Activated CD4-positive, alpha-beta memory T cell treated with anti-CD3 and anti-CD28 coated beads, Interleukin-2, amount 10 ng/mL, durations not matched to agents 7 days and 5 days (primary cell): Measurements from ENCODE around the gene GZMM. TPM values are rescaled to one million over a fixed set of nuclear protein-coding genes. Genes with fewer than 3 reads are reported as not detected.

Experiments used
- CTCF ChIA-PET: fragments of 350-600 bp; sonication (Branson Sonifier 250); formaldehyde crosslinking; loops from one replicate; lab custom pipeline; 2021; ENCODE audit warnings: antibody characterized with exemption, inconsistent platforms; lab: Charles Lee
- POLR2A ChIA-PET: fragments of 350-600 bp; sonication (Branson Sonifier 250); formaldehyde crosslinking; loops from one replicate; lab custom pipeline; 2021; ENCODE audit warnings: antibody characterized with exemption; lab: Charles Lee
- DNase-seq: peaks from one replicate; pipeline ENCODE4 v3.0.0-alpha.2; 2020
- H3K27ac Mint-ChIP-seq: one replicate; pipeline ENCODE4 v1.8.0; 2021; ENCODE audit warnings: mild to moderate bottlenecking, mixed read lengths
- H3K27me3 Mint-ChIP-seq: one replicate; pipeline ENCODE4 v1.8.0; 2021; ENCODE audit warnings: mixed read lengths
- H3K36me3 Mint-ChIP-seq: one replicate; pipeline ENCODE4 v1.8.0; 2021; ENCODE audit warnings: low read depth, mixed read lengths
- H3K4me1 Mint-ChIP-seq: one replicate; pipeline ENCODE4 v1.8.0; 2021; ENCODE audit warnings: mixed read lengths
- H3K4me3 Mint-ChIP-seq: one replicate; pipeline ENCODE4 v1.8.0; 2021; ENCODE audit warnings: mild to moderate bottlenecking, mixed read lengths
- H3K9me3 Mint-ChIP-seq: one replicate; pipeline ENCODE4 v1.8.0; 2021; ENCODE audit warnings: mixed read lengths
- total RNA-seq, 2 experiments: library from RNA; stranded (reverse); gene quantifications; one replicate each; pipeline ENCODE4 v1.2.3, GENCODE V29; 2021

GZMM gene
- total RNA-seq, 2 experiments from 2014 or later = 45.1 to 45.2 TPM

DNA sequence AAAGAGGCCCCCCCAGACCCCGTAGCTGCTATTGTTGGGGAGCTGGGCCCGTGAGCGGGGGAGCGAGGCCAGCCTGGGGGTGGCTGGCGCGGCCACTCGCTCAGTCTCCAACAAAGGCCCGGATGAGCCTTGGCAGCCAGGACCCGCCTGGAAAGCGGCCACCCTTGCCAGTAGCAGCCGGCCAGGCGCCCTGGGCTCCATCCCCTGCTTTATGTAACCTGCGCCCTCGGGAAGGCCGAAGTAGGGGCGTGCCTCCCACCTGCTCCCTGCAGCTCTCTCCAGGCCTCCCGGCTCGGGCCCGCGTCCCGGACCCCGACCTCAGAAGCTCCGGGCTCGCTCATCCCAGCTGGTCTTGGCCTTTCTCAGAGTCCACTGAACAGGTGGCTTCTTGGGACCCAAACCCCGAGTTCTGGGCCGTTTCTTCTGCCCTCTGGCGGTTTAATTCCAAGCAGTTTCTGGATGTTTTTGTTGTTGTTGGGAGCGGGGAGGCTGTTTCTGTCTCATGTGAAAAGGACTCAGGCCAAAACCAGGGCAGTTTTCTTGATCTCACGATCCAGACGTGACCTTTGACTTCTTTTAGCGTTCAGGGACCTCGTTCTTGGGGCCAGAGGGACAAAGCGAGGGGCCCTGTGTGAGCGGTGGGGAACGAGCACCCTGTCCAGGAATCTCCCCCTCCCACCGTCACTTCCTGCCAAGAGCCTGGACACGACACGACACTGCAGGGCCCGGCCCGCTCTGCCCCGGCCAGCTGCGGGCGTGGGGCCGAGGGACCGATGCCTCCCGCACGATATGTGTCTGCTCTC is 11.1 kb upstream of the GZMM start:
- peaks cover 6% of the 10 kb centered on the region for H3K36me3 Mint-ChIP-seq
- H3K4me1 Mint-ChIP-seq = peaks cover 21% of the 10 kb centered on the region
- ChIA-PET CTCF (interaction anchor here (0.7 to 6.6 kb wide), 7 partner anchors 10 to 37 kb away, joined by 3 to 59 read pairs (median 3); partner anchors contain the start of gene TPGS1), POLR2A (interaction anchor here (0.8 to 4.7 kb wide), 13 partner anchors 11 to 79 kb away, joined by 3 to 46 read pairs (median 3); partner anchors contain the start of gene GZMM)
- DNase-seq = peak; percentile 56
- no peaks in the 10 kb centered on the region for H3K27me3 Mint-ChIP-seq
- no peaks in the 10 kb centered on the region for H3K9me3 Mint-ChIP-seq
- peak overlapping the region; percentile 75 for H3K4me3 Mint-ChIP-seq
- peak overlapping the region; percentile 78 for H3K27ac Mint-ChIP-seq

DNA sequence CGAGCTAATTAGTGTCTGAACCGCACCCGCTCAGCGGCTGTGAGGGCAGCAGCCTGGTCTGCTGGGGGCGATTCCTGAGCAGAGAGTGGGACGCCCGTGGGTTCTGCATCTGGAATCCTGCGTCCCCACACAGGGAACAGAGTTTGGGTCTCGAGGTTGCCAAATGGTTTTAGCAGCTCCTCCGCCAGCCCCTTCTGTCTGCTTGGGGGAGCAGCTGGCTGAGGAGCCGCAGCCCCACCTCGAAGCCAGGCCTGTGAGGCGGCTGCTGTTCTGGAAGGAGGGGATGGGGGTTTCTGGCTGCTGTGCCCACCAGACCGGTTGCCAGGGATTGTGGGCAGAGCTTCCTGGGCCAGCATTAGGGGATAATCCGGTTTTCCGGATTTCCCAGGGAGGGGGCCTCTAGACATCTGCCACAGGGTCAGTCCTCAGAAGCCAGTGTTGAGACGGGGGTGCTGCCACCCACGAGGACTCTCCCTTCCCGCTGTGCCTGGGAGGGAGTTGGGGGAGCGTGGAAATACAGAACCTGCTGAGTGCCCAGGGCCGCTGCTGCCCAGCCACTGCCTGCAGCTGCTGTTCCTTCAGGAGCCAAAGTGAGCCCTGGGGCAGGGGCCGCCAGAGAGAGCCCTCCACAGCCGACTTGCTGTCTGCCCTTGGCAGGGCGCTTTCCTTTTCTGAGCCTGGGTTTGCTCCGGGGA is 10.3 kb upstream of the GZMM start:
- Mint-ChIP-seq H3K4me3 (peak overlapping the region; percentile 75), H3K27me3 (no peaks in the 10 kb centered on the region), H3K4me1 (peaks cover 21% of the 10 kb centered on the region), H3K27ac (no peak overlapping the region), H3K36me3 (peaks cover 12% of the 10 kb centered on the region), H3K9me3 (no peaks in the 10 kb centered on the region)
- CTCF ChIA-PET = interaction anchor here (1.1 to 6.6 kb wide), 3 partner anchors 22 to 33 kb away, joined by 3 to 59 read pairs (median 25); partner anchors contain the start of gene TPGS1
- POLR2A ChIA-PET = interaction anchor here (0.9 to 4.1 kb wide), 7 partner anchors 10 to 78 kb away, joined by 3 to 21 read pairs (median 3); partner anchors contain the start of gene GZMM
- no peak for DNase-seq

DNA sequence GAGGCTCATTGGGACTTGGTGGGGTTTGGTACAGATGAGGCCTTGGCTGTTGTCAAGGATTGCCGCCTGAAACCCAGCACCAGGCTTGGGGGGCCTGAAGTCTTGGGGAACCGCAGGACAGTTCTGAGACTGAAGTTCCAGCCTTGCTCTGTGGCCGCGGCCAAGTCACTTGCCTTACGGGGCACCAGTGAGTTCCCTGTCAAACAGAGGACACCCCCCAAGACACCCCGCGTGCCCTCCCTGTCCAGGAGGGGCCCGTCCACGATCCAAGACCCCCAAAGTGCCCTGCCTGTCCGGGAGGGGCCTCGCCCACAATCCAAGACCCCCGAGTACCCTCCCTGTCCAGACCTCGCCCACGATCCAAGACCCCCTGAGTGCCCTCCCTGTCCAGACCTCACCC is 9.8 kb upstream of the GZMM start:
- H3K27ac Mint-ChIP-seq = no peak overlapping the region
- peak overlapping the region; percentile 75 for H3K4me3 Mint-ChIP-seq
- DNase-seq = no peak
- H3K9me3 Mint-ChIP-seq = no peaks in the 10 kb centered on the region
- peaks cover 21% of the 10 kb centered on the region for H3K4me1 Mint-ChIP-seq
- CTCF ChIA-PET = interaction anchor here (3.6 kb wide), 1 partner anchor 28 kb away, joined by 25 read pairs; the partner anchor contains the start of gene TPGS1
- POLR2A ChIA-PET = interaction anchor here (0.9 to 4.1 kb wide), 4 partner anchors 9 to 42 kb away, joined by 3 to 21 read pairs (median 10); partner anchors contain the start of gene GZMM
- H3K36me3 Mint-ChIP-seq = peaks cover 12% of the 10 kb centered on the region
- H3K27me3 Mint-ChIP-seq = no peaks in the 10 kb centered on the region

DNA sequence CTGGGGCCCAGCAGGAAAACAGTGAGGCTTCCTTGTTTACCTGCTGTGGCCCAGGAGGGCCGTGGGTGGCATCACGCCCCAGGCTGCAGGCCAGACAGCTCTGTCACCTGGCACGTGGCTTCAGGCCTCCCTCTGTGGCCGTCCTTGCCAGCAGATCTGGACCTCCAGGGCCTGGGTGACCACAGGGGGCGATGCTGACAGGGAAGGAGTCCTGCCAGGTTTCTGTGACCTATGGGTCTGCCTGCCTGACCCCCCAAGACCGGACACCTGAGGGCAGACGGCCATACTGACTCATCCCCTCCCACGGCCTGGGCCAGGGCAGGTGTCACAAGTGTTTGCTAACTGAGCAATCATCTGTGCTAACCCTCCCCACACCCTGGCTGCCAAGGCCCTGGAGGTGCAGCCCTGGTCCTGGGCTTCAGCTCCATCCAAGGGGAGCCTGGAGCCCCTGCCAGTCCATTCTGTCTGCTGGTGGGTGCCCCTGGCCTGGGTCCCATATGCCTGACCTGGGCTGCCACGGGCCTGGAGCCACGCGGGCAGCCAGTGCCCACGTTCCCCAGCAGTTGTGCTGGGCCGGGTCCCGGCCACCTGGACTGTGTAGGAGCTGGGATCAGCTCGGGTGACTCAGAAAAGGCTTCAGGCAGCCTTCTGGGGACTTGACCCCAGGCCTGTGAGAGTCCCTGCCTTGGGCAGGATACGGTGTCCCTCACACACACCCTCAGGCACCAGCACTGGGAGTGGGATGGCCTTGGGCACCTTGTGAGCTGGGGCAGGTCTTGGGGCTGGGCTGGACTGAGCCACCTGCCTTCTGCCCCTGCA is 8.6 kb upstream of the GZMM start:
- ChIA-PET CTCF (no interaction called here), POLR2A (no interaction called here)
- Mint-ChIP-seq H3K4me1 (peaks cover 18% of the 10 kb centered on the region), H3K4me3 (no peak overlapping the region), H3K27ac (peak overlapping the region; percentile 35), H3K9me3 (no peaks in the 10 kb centered on the region), H3K36me3 (peaks cover 12% of the 10 kb centered on the region), H3K27me3 (no peaks in the 10 kb centered on the region)
- DNase-seq = no peak

- Mint-ChIP-seq H3K27ac (no peak overlapping the region), H3K4me1 (peaks cover 16% of the 10 kb centered on the region), H3K9me3 (no peaks in the 10 kb centered on the region), H3K4me3 (no peak overlapping the region), H3K36me3 (peaks cover 12% of the 10 kb centered on the region), H3K27me3 (no peaks in the 10 kb centered on the region)
- POLR2A ChIA-PET = no interaction called here
- no peak for DNase-seq
- CTCF ChIA-PET = no interaction called here
Measured at GRCh38 chr19:536031-536880, 7.6 kb upstream of the GZMM start.

GRCh38 chr19:536881-537404 is 6.9 kb upstream of the GZMM start:
- DNase-seq = no peak
- ChIA-PET POLR2A (no interaction called here), CTCF (interaction anchor here (0.7 kb wide), 1 partner anchor 26 kb away, joined by 3 read pairs; no protein-coding TSS in a partner anchor)
- Mint-ChIP-seq H3K27me3 (no peaks in the 10 kb centered on the region), H3K9me3 (no peaks in the 10 kb centered on the region), H3K4me1 (peaks cover 16% of the 10 kb centered on the region), H3K4me3 (no peak overlapping the region), H3K36me3 (peaks cover 12% of the 10 kb centered on the region), H3K27ac (no peak overlapping the region)

- Mint-ChIP-seq H3K9me3 (no peaks in the 10 kb centered on the region), H3K4me3 (no peak overlapping the region), H3K27me3 (no peaks in the 10 kb centered on the region), H3K4me1 (peaks cover 15% of the 10 kb centered on the region), H3K36me3 (peaks cover 12% of the 10 kb centered on the region), H3K27ac (no peak overlapping the region)
- no peak for DNase-seq
- ChIA-PET POLR2A (no interaction called here), CTCF (no interaction called here)
Measured at GRCh38 chr19:538641-539428, 5.0 kb upstream of the GZMM start.

DNA sequence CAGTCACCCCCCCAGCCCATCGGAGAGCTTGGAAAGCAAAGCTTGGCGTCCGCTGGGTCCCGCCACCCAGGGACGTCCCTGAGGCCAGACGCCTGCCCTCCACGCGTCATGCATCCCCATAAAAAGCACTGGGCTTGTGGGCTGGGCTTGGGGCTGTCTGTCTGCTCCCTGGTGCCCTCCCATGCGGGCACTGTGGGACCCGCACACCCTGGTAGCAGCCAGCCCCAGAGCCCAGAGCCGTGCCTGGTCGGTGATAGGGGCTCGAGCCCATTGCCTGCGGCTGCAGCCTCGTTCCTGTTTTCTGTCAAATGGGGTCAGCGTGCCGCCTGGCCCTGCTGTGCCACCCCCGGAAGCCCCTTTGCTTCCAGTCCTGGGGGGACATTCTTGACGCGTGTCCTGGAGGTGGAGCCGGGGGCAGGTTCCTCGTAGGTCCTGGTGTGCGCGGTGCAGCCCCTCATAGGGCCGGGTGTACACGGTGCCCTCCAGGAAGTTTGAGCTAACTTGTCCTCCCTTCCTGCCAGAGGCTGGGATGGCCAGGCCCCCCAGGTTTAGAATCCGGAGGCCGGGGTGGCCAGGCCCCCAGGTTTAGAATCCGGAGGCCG is 4.3 kb upstream of the GZMM start:
- no peak for DNase-seq
- no peaks in the 10 kb centered on the region for H3K27me3 Mint-ChIP-seq
- ChIA-PET POLR2A (no interaction called here), CTCF (no interaction called here)
- no peaks in the 10 kb centered on the region for H3K9me3 Mint-ChIP-seq
- no peak overlapping the region for H3K27ac Mint-ChIP-seq
- H3K4me1 Mint-ChIP-seq = peaks cover 17% of the 10 kb centered on the region
- H3K4me3 Mint-ChIP-seq = no peak overlapping the region
- H3K36me3 Mint-ChIP-seq = peaks cover 12% of the 10 kb centered on the region

GRCh38 chr19:540867-541637 is 2.8 kb upstream of the GZMM start:
- H3K4me3 Mint-ChIP-seq = no peak overlapping the region
- no peak overlapping the region for H3K27ac Mint-ChIP-seq
- ChIA-PET CTCF (no interaction called here), POLR2A (no interaction called here)
- H3K36me3 Mint-ChIP-seq = peaks cover 11% of the 10 kb centered on the region
- no peaks in the 10 kb centered on the region for H3K27me3 Mint-ChIP-seq
- H3K9me3 Mint-ChIP-seq = no peaks in the 10 kb centered on the region
- peaks cover 21% of the 10 kb centered on the region for H3K4me1 Mint-ChIP-seq
- no peak for DNase-seq

DNA sequence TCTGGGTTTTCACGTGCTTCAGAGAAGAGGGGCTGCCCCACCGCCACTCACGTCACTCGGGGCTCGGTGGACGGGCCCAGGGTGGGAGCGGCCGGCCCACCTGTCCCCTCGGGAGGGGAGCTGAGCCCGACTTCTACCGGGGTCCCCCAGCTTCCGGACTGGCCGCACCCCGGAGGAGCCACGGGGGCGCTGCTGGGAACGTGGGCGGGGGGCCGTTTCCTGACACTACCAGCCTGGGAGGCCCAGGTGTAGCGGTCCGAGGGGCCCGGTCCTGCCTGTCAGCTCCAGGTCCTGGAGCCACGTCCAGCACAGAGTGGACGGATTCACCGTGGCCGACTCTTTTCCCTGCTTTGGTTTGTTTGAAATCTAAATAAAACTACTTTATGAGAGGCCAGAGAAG is 2.2 kb upstream of the GZMM start:
- H3K36me3 Mint-ChIP-seq = peaks cover 9% of the 10 kb centered on the region
- H3K27ac Mint-ChIP-seq = no peak overlapping the region
- POLR2A ChIA-PET = interaction anchor here (3.2 kb wide), 1 partner anchor 10 kb away, joined by 21 read pairs; the partner anchor contains the start of gene CDC34
- no peaks in the 10 kb centered on the region for H3K27me3 Mint-ChIP-seq
- CTCF ChIA-PET = interaction anchor here (2.4 kb wide), 1 partner anchor 31 kb away, joined by 8 read pairs; no protein-coding TSS in a partner anchor
- peaks cover 21% of the 10 kb centered on the region for H3K4me1 Mint-ChIP-seq
- no peaks in the 10 kb centered on the region for H3K9me3 Mint-ChIP-seq
- no peak for DNase-seq
- H3K4me3 Mint-ChIP-seq = no peak overlapping the region
